A549 (cell line): ENCODE results near the gene FAM32A.

Source experiments
- POLR2A ChIP-seq: IDR thresholded peaks from 2 replicates; pipeline ENCODE4 v1.6.1; 2012; ENCODE audit warnings: mild to moderate bottlenecking, low read length
- RAD21 ChIP-seq, 2 experiments: fragments of >200 bp in 1 of 2; sonication (Bioruptor Twin) in 1 of 2; formaldehyde crosslinking in 1 of 2; IDR thresholded peaks in 1 of 2; conservative IDR thresholded peaks in 1 of 2; 2 replicates in 1 of 2; 3 replicates in 1 of 2; pipeline ENCODE4 v1.6.1; 2012 to 2018; ENCODE audit warnings: inconsistent platforms in 1 of 2
- SMC3 ChIP-seq: fragments of >200 bp; sonication (Bioruptor Twin); formaldehyde crosslinking; IDR thresholded peaks from 3 replicates; pipeline ENCODE4 v1.6.1; 2018; ENCODE audit warnings: inconsistent platforms
- TF ChIP-seq, protein P1 (sequence below): fragments of >200 bp; sonication (Bioruptor Twin); formaldehyde crosslinking; IDR thresholded peaks from 3 replicates; pipeline ENCODE4 v1.5.1; 2016
- TF ChIP-seq, protein P2 (sequence below): fragments of 200-600 bp; sonication (generic); IDR thresholded peaks from 2 replicates; pipeline ENCODE4 v1.6.1; 2016; ENCODE audit warnings: antibody characterized with exemption, mild to moderate bottlenecking, moderate library complexity
- TF ChIP-seq, protein P3 (sequence below): fragments of 150-350 bp; IDR thresholded peaks from 2 replicates; pipeline ENCODE4 v1.6.1; 2014; ENCODE audit warnings: low read depth, mild to moderate bottlenecking, low read length
- TF ChIP-seq, protein P4 (sequence below): IDR thresholded peaks from 2 replicates; pipeline ENCODE4 v1.6.1; 2012

DNA sequence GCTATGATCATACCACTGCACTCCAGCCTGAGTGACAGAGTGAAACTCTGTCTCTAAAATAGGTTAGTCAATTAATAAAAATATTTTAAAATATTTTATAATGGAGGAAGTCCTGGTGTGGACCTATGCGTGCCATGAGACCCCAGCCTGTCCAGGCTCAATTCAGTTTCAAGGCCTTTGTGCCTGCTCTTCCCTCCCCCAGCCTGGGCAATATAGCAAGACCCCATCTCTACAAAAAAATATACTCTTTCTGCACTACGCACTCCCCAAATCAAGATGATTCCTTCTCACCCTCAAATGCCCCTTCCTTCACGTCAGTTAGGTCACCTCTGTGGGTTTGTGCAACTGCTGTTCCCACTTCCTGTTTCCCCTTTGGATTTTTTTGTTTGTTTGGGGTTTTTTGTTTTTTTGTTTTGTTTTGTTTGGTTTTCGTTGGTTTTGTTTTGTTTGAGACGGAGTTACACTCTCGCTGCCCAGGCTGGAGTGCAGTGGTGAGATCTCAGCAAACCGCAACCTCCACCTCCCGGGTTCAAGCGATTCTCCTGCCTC lies 43.1 kb upstream of the FAM32A start:
- no peak for TF ChIP-seq SMC3
- TF ChIP-seq, protein P1, sequence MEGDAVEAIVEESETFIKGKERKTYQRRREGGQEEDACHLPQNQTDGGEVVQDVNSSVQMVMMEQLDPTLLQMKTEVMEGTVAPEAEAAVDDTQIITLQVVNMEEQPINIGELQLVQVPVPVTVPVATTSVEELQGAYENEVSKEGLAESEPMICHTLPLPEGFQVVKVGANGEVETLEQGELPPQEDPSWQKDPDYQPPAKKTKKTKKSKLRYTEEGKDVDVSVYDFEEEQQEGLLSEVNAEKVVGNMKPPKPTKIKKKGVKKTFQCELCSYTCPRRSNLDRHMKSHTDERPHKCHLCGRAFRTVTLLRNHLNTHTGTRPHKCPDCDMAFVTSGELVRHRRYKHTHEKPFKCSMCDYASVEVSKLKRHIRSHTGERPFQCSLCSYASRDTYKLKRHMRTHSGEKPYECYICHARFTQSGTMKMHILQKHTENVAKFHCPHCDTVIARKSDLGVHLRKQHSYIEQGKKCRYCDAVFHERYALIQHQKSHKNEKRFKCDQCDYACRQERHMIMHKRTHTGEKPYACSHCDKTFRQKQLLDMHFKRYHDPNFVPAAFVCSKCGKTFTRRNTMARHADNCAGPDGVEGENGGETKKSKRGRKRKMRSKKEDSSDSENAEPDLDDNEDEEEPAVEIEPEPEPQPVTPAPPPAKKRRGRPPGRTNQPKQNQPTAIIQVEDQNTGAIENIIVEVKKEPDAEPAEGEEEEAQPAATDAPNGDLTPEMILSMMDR: no peak
- TF ChIP-seq, protein P2, sequence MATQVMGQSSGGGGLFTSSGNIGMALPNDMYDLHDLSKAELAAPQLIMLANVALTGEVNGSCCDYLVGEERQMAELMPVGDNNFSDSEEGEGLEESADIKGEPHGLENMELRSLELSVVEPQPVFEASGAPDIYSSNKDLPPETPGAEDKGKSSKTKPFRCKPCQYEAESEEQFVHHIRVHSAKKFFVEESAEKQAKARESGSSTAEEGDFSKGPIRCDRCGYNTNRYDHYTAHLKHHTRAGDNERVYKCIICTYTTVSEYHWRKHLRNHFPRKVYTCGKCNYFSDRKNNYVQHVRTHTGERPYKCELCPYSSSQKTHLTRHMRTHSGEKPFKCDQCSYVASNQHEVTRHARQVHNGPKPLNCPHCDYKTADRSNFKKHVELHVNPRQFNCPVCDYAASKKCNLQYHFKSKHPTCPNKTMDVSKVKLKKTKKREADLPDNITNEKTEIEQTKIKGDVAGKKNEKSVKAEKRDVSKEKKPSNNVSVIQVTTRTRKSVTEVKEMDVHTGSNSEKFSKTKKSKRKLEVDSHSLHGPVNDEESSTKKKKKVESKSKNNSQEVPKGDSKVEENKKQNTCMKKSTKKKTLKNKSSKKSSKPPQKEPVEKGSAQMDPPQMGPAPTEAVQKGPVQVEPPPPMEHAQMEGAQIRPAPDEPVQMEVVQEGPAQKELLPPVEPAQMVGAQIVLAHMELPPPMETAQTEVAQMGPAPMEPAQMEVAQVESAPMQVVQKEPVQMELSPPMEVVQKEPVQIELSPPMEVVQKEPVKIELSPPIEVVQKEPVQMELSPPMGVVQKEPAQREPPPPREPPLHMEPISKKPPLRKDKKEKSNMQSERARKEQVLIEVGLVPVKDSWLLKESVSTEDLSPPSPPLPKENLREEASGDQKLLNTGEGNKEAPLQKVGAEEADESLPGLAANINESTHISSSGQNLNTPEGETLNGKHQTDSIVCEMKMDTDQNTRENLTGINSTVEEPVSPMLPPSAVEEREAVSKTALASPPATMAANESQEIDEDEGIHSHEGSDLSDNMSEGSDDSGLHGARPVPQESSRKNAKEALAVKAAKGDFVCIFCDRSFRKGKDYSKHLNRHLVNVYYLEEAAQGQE: no peak
- TF ChIP-seq RAD21 (conservative IDR thresholded peaks at IDR 0.05 in 1 of 2, IDR thresholded peaks at IDR 0.05 in 1 of 2): no peak
- TF ChIP-seq, protein P3, sequence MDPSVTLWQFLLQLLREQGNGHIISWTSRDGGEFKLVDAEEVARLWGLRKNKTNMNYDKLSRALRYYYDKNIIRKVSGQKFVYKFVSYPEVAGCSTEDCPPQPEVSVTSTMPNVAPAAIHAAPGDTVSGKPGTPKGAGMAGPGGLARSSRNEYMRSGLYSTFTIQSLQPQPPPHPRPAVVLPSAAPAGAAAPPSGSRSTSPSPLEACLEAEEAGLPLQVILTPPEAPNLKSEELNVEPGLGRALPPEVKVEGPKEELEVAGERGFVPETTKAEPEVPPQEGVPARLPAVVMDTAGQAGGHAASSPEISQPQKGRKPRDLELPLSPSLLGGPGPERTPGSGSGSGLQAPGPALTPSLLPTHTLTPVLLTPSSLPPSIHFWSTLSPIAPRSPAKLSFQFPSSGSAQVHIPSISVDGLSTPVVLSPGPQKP: no peak
- TF ChIP-seq, protein P4, sequence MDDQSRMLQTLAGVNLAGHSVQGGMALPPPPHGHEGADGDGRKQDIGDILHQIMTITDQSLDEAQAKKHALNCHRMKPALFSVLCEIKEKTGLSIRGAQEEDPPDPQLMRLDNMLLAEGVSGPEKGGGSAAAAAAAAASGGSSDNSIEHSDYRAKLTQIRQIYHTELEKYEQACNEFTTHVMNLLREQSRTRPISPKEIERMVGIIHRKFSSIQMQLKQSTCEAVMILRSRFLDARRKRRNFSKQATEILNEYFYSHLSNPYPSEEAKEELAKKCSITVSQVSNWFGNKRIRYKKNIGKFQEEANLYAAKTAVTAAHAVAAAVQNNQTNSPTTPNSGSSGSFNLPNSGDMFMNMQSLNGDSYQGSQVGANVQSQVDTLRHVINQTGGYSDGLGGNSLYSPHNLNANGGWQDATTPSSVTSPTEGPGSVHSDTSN: no peak
- TF ChIP-seq POLR2A: no peak
